H1 (cell line): ENCODE results near the gene NTRK2.

Experiments used
- PHF8 ChIP-seq: fragments of 200-600 bp; sonication (generic); conservative IDR thresholded peaks from 2 replicates; pipeline ENCODE4 v1.7.1; 2012; ENCODE audit warnings: low read depth, mild to moderate bottlenecking, inconsistent platforms, low read length, moderate library complexity
- ZNF274 ChIP-seq: IDR thresholded peaks from 2 replicates; pipeline ENCODE4 v1.7.0; 2012; ENCODE audit warnings: low read length, borderline replicate concordance; ENCODE audit errors: extremely low read depth

GRCh38 chr9:85038061-85038460 is 368.5 kb downstream of the NTRK2 start:
- TF ChIP-seq ZNF274 (no peak), PHF8 (no peak)
